H1 (cell line): ENCODE data around the gene SHCBP1L. TPM values are rescaled to one million over a fixed set of nuclear protein-coding genes. Genes with fewer than 3 reads are reported as not detected.

Source experiments
- CTCF ChIA-PET: fragments of 300-600 bp; sonication (Branson Sonifier 250); formaldehyde crosslinking; loops from one replicate; lab custom pipeline; 2021; ENCODE audit not compliant: partially characterized antibody; lab: Charles Lee
- POLR2A ChIA-PET: fragments of 300-600 bp; sonication (Branson Sonifier 250); formaldehyde crosslinking; loops from one replicate; lab custom pipeline; 2021; ENCODE audit warnings: inconsistent platforms; ENCODE audit not compliant: partially characterized antibody; lab: Charles Lee
- DNase-seq, 2 experiments: peaks; one replicate each; pipeline versions ENCODE4 v3.0.0 to v3.0.0-alpha.2; 2010 to 2022; ENCODE audit warnings: low spot score in 2 of 2, low read depth in 1 of 2, mixed read lengths in 1 of 2
- FAIRE-seq: peaks from 2 replicates; lab custom pipeline; 2011; peaks lifted over from hg19 to GRCh38; lab: Jason Lieb, UNC
- H2AFZ ChIP-seq: 2 replicates; pipeline ENCODE4 v1.8.1; 2012; ENCODE audit warnings: low read length, inconsistent platforms
- H2AK5ac ChIP-seq: 2 replicates; pipeline ENCODE4 v1.6.1; 2013; ENCODE audit warnings: low read depth, low read length
- H2BK120ac ChIP-seq: replicated peaks from 2 replicates; pipeline ENCODE3; 2013; ENCODE audit warnings: low read depth, low read length, inconsistent platforms
- H2BK12ac ChIP-seq: 2 replicates; pipeline ENCODE4 v1.6.1; 2013; ENCODE audit warnings: low read depth, low read length
- H2BK15ac ChIP-seq: 2 replicates; pipeline ENCODE4 v1.6.1; 2013; ENCODE audit warnings: low read length
- H2BK20ac ChIP-seq: 2 replicates; pipeline ENCODE4 v1.6.1; 2013; ENCODE audit warnings: low read length
- H2BK5ac ChIP-seq: 2 replicates; pipeline ENCODE4 v1.6.1; 2013; ENCODE audit warnings: low read depth, low read length
- H3K14ac ChIP-seq: 2 replicates; pipeline ENCODE4 v1.6.1; 2013; ENCODE audit warnings: inconsistent platforms; ENCODE audit not compliant: insufficient read length
- H3K18ac ChIP-seq: 2 replicates; pipeline ENCODE4 v1.6.1; 2013; ENCODE audit warnings: low read length; ENCODE audit errors: extremely low read depth
- H3K23ac ChIP-seq: 2 replicates; pipeline ENCODE4 v1.6.1; 2013; ENCODE audit warnings: inconsistent platforms; ENCODE audit not compliant: insufficient read length
- H3K23me2 ChIP-seq: 2 replicates; pipeline ENCODE4 v1.6.1; 2013; ENCODE audit warnings: low read depth, low read length
- H3K27ac ChIP-seq: 2 replicates; pipeline ENCODE4 v1.6.1; 2011; ENCODE audit warnings: low read depth, low read length, inconsistent platforms
- H3K27me3 ChIP-seq, 4 experiments: replicated peaks in 1 of 4; 1 replicate in 1 of 4; 2 replicates in 3 of 4; pipeline versions ENCODE4 v1.6.1 to v1.8.1; 2011 to 2013; ENCODE audit warnings: low read length in 3 of 4, mild to moderate bottlenecking in 3 of 4, inconsistent platforms in 2 of 4, mixed read lengths in 2 of 4, moderate library complexity in 1 of 4; ENCODE audit not compliant: control insufficient read depth in 3 of 4, insufficient read depth in 3 of 4; ENCODE audit errors: extremely low read depth in 1 of 4
- H3K36me3 ChIP-seq, 4 experiments: 2 replicates each; pipeline versions ENCODE4 v1.6.1 to v1.8.1; 2011 to 2013; ENCODE audit warnings: mild to moderate bottlenecking in 4 of 4, low read length in 3 of 4, moderate library complexity in 2 of 4, control low read depth in 1 of 4, inconsistent platforms in 1 of 4; ENCODE audit not compliant: insufficient read depth in 4 of 4, control insufficient read depth in 2 of 4
- H3K4ac ChIP-seq: replicated peaks from 2 replicates; pipeline ENCODE3; 2013; ENCODE audit warnings: low read length, low read depth, mixed read lengths, inconsistent platforms; ENCODE audit not compliant: insufficient read length
- H3K4me1 ChIP-seq, 4 experiments: replicated peaks in 1 of 4; 1 replicate in 1 of 4; 2 replicates in 3 of 4; pipeline versions ENCODE4 v1.6.1 to v1.8.1; 2011 to 2013; ENCODE audit warnings: low read length in 3 of 4, inconsistent platforms in 2 of 4, mixed read lengths in 1 of 4; ENCODE audit not compliant: insufficient read depth in 4 of 4, control insufficient read depth in 3 of 4
- H3K4me2 ChIP-seq, 2 experiments: 2 replicates each; pipeline versions ENCODE4 v1.6.1 to v1.8.1; 2011 to 2013; ENCODE audit warnings: low read depth in 2 of 2, low read length in 2 of 2, control low read depth in 1 of 2, inconsistent platforms in 1 of 2, mild to moderate bottlenecking in 1 of 2; ENCODE audit not compliant: insufficient read depth in 1 of 2
- H3K4me3 ChIP-seq, 4 experiments: fragments of 200-600, 300-600 bp in 1 of 4; sonication (generic), shearing (Covaris generic), sonication (Bioruptor Twin) in 1 of 4; 2 replicates each; pipeline versions ENCODE4 v1.5.1 to v1.8.1; 2011 to 2016; ENCODE audit warnings: low read length in 4 of 4, low read depth in 3 of 4, control low read depth in 2 of 4, inconsistent platforms in 2 of 4, mild to moderate bottlenecking in 2 of 4, mixed read lengths in 1 of 4, moderate library complexity in 1 of 4; ENCODE audit not compliant: insufficient read depth in 2 of 4; ENCODE audit errors: extremely low read depth in 1 of 4
- H3K56ac ChIP-seq: replicated peaks from 2 replicates; pipeline ENCODE3; 2013; ENCODE audit warnings: low read depth, mild to moderate bottlenecking, mixed read lengths, low read length, inconsistent platforms; ENCODE audit not compliant: insufficient read length
- H3K79me1 ChIP-seq: 2 replicates; pipeline ENCODE4 v1.6.1; 2013; ENCODE audit warnings: low read depth, low read length, control low read depth
- H3K79me2 ChIP-seq, 2 experiments: 2 replicates each; pipeline versions ENCODE4 v1.6.1 to v1.8.1; 2012 to 2013; ENCODE audit warnings: low read length in 2 of 2, mild to moderate bottlenecking in 2 of 2, inconsistent platforms in 1 of 2; ENCODE audit not compliant: insufficient read depth in 2 of 2, control insufficient read depth in 1 of 2
- H3K9ac ChIP-seq, 4 experiments: replicated peaks in 1 of 4; 1 replicate in 1 of 4; 2 replicates in 3 of 4; pipeline versions ENCODE4 v1.6.1 to v1.8.1; 2011 to 2013; ENCODE audit warnings: low read depth in 3 of 4, low read length in 3 of 4, control low read depth in 2 of 4, mild to moderate bottlenecking in 2 of 4, moderate library complexity in 2 of 4, inconsistent platforms in 1 of 4; ENCODE audit errors: extremely low read depth in 1 of 4
- H3K9me3 ChIP-seq, 2 experiments: 2 replicates each; pipeline versions ENCODE4 v1.6.1 to v1.8.1; 2012 to 2013; ENCODE audit warnings: mild to moderate bottlenecking in 2 of 2, moderate library complexity in 2 of 2, control low read depth in 1 of 2, inconsistent platforms in 1 of 2, low read depth in 1 of 2, low read length in 1 of 2, mixed read lengths in 1 of 2; ENCODE audit not compliant: insufficient read depth in 2 of 2
- H4K20me1 ChIP-seq, 2 experiments: replicated peaks in 1 of 2; 2 replicates each; pipeline versions ENCODE3 to v1.8.1; 2011 to 2013; ENCODE audit warnings: inconsistent platforms in 2 of 2, low read length in 2 of 2, mild to moderate bottlenecking in 1 of 2; ENCODE audit not compliant: insufficient read depth in 2 of 2, control insufficient read depth in 1 of 2
- H4K5ac ChIP-seq: 2 replicates; pipeline ENCODE4 v1.6.1; 2013; ENCODE audit warnings: low read length, low read depth, mixed read lengths, inconsistent platforms; ENCODE audit not compliant: insufficient read length
- H4K8ac ChIP-seq: 2 replicates; pipeline ENCODE4 v1.8.0; 2013; ENCODE audit warnings: mild to moderate bottlenecking, moderate library complexity, low read length, inconsistent platforms; ENCODE audit not compliant: insufficient read depth; ENCODE audit errors: extremely low read depth
- H4K91ac ChIP-seq: replicated peaks from 2 replicates; pipeline ENCODE3; 2013; ENCODE audit warnings: low read length, mixed read lengths, inconsistent platforms; ENCODE audit not compliant: insufficient read length
- EP300 ChIP-seq, 2 experiments: IDR thresholded peaks; 1 replicate in 1 of 2; 2 replicates in 1 of 2; pipeline ENCODE4 v1.6.1; 2011 to 2012; ENCODE audit warnings: low read depth in 2 of 2, low read length in 2 of 2, mild to moderate bottlenecking in 2 of 2, borderline replicate concordance in 1 of 2, inconsistent platforms in 1 of 2, moderate library complexity in 1 of 2
- JUN ChIP-seq: IDR thresholded peaks from 2 replicates; pipeline ENCODE4 v1.6.1; 2011; ENCODE audit warnings: low read depth, mild to moderate bottlenecking, improper control_type of control experiment, low read length
- KDM1A ChIP-seq: fragments of 200-600, 300-600 bp; sonication (generic); IDR thresholded peaks from 2 replicates; pipeline ENCODE4 v1.7.1; 2016; ENCODE audit warnings: mild to moderate bottlenecking, low read length, borderline replicate concordance
- POLR2A ChIP-seq, 2 experiments: IDR thresholded peaks; 1 replicate in 1 of 2; 2 replicates in 1 of 2; pipeline ENCODE4 v1.6.1; 2011; ENCODE audit warnings: low read depth in 2 of 2, low read length in 2 of 2, mild to moderate bottlenecking in 2 of 2; ENCODE audit errors: control extremely low read depth in 1 of 2
- POLR2AphosphoS5 ChIP-seq: IDR thresholded peaks from 2 replicates; pipeline ENCODE4 v1.6.1; 2011; ENCODE audit warnings: low read depth, low read length
- RNF2 ChIP-seq: fragments of 200-900, 300-1000 bp; sonication (generic); IDR thresholded peaks from 2 replicates; pipeline ENCODE4 v1.7.1; 2016; ENCODE audit warnings: borderline replicate concordance, low read depth, mild to moderate bottlenecking, antibody characterized with exemption, low read length; ENCODE audit not compliant: poor library complexity, severe bottlenecking; ENCODE audit errors: missing control alignments
- SP1 ChIP-seq: IDR thresholded peaks from 2 replicates; pipeline ENCODE4 v1.6.1; 2011; ENCODE audit warnings: low read depth, low read length
- SP4 ChIP-seq: IDR thresholded peaks from 2 replicates; pipeline ENCODE4 v1.6.1; 2012; ENCODE audit warnings: low read length, inconsistent platforms
- TAF7 ChIP-seq: optimal IDR thresholded peaks from 2 replicates; pipeline ENCODE3; 2011; ENCODE audit warnings: low read depth, mild to moderate bottlenecking, inconsistent platforms, low read length, moderate library complexity, borderline replicate concordance
- WGBS, 2 experiments: shearing (Covaris generic) in 1 of 2; methylation state at CpG; one replicate each; pipeline versions ENCODE4 v1.1.6 to v1.1.7; 2013 to 2015; ENCODE audit warnings: low lambda C conversion rate in 2 of 2, mixed read lengths in 2 of 2, inconsistent platforms in 1 of 2, low coverage in 1 of 2, missing lambda C conversion rate in 1 of 2; ENCODE audit not compliant: insufficient replicate concordance in 2 of 2, insufficient coverage in 1 of 2, insufficient read length in 1 of 2; ENCODE audit errors: extremely low coverage in 1 of 2, missing lambda C conversion rate in 1 of 2; 5-methylcytosine and 5-hydroxymethylcytosine counted together
- polyA plus RNA-seq, 7 experiments: library from polyadenylated mRNA; depleted of rRNA in 3 of 7; stranded (reverse) in 5 of 7; unstranded in 2 of 7; fragments of >200 nt in 5 of 7; fragments of 200-250 nt in 2 of 7; gene quantifications; 1 replicate in 5 of 7; 2 replicates in 1 of 7; 4 replicates in 1 of 7; pipeline versions ENCODE4 v1.2.1 to v1.2.3, GENCODE V29; 2011 to 2013; ENCODE audit warnings: missing spikeins in 2 of 7, mixed read lengths in 2 of 7
- total RNA-seq: library from RNA; stranded (reverse); fragmentation: NEBNext Ultra II Directional; extraction: Animal tissue kit (Norgen Biotek cat#: 25700); gene quantifications from 2 replicates; pipeline ENCODE4 v1.2.1, GENCODE V29; 2021
- TF ChIP-seq, protein P1 (sequence below): IDR thresholded peaks from 2 replicates; pipeline ENCODE4 v1.6.1; 2012; ENCODE audit warnings: low read length, inconsistent platforms

Gene SHCBP1L
- total and polyA plus RNA-seq, 2 of the 8 experiments (the other 6 are each of a cell fraction or from before 2014, with no cell fraction given) = not detected

DNA sequence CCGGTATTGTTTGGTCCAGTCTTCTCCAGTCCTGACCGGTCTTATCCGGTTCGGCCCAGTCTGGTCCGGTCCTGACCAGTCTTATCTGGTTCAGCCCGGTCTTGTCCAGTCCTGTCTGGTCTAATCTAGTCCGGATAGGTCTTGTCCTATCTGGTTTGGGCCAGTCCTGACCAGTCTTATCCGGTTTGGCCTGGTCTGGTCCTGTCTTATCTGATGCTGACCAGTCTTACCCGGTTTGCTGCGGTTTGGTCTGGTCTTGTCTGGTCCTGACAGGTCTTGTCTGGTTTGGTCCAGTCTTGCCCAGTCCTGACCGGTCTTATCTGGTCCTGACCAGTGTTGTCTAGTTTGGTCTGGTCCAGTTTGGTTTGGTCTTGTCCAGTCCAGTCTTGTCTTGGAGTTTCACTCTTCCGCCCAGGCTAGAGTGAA is 83.7 kb downstream of the SHCBP1L start:
- no peak overlapping the region for H3K56ac ChIP-seq
- H3K79me2 ChIP-seq = peaks cover 0 to 21% of the 10 kb centered on the region in 2 experiments; a peak in 2 of 4 replicates
- H3K23me2 ChIP-seq = no peaks in the 10 kb centered on the region
- peak overlapping the region; percentile 75; the same call in 1 of the 2 replicates for H2BK5ac ChIP-seq
- H3K4ac ChIP-seq = no peak overlapping the region
- H2BK20ac ChIP-seq = no peak overlapping the region
- CTCF ChIA-PET = interaction anchor here (1.3 kb wide), 1 partner anchor 13 kb away, joined by 3 read pairs; no protein-coding TSS in a partner anchor
- peak overlapping the region; percentile 61 for H3K27ac ChIP-seq
- H3K27me3 ChIP-seq = no peaks in the 10 kb centered on the region
- WGBS, 2 experiments = 91% methylated on average over 12 of the region's 12 CpGs; no CpG with 5 or more reads in 1 of the 2 experiments
- no peak overlapping the region for H4K91ac ChIP-seq
- peaks cover 50 to 100% (median 91%) of the 10 kb centered on the region in 4 experiments for H3K36me3 ChIP-seq
- peaks cover 2 to 14% of the 10 kb centered on the region in 2 experiments for H4K20me1 ChIP-seq
- no peaks in the 10 kb centered on the region for H3K4me1 ChIP-seq
- no peaks in the 10 kb centered on the region for H3K9me3 ChIP-seq
- POLR2A ChIA-PET = interaction anchor here (0.8 to 7.1 kb wide), 12 partner anchors 9 to 29 kb away, joined by 3 to 34 read pairs (median 6); partner anchors contain the start of gene DHX9
- H3K4me3 ChIP-seq = no peak overlapping the region
- H3K18ac ChIP-seq = no peak overlapping the region
- no peaks in the 10 kb centered on the region for H3K79me1 ChIP-seq
- H2AK5ac ChIP-seq = peak overlapping the region; percentile 95; the same call in 1 of the 2 replicates
- H2BK12ac ChIP-seq = no peak overlapping the region; the same call in 1 of the 2 replicates
- H3K23ac ChIP-seq = no peak overlapping the region
- TF ChIP-seq TAF7 (peak; percentile 99), SP4 (0 out of 2 replicates have a peak, but pooled peaks have one; percentile 49), KDM1A (peak; percentile 35; the same call in 1 of the 2 replicates), RNF2 (no peak), POLR2AphosphoS5 (peak; percentile 90; the same call in 1 of the 2 replicates), POLR2A (IDR thresholded peaks at IDR 0.05; ENCODE audit: control extremely low read depth in 1 of 2, low read depth in 2 of 2, low read length in 2 of 2) (0 out of 3 replicates have a peak, but pooled peaks of 1 of the 2 experiments have one; percentile 31), JUN (peak; percentile 91), SP1 (no peak), EP300 (IDR thresholded peaks at IDR 0.05; ENCODE audit: borderline replicate concordance in 1 of 2, low read depth in 2 of 2, low read length in 2 of 2) (peak in 1 of 2 experiments; percentile 94; a peak in 2 of 3 replicates)
- TF ChIP-seq, protein P1, sequence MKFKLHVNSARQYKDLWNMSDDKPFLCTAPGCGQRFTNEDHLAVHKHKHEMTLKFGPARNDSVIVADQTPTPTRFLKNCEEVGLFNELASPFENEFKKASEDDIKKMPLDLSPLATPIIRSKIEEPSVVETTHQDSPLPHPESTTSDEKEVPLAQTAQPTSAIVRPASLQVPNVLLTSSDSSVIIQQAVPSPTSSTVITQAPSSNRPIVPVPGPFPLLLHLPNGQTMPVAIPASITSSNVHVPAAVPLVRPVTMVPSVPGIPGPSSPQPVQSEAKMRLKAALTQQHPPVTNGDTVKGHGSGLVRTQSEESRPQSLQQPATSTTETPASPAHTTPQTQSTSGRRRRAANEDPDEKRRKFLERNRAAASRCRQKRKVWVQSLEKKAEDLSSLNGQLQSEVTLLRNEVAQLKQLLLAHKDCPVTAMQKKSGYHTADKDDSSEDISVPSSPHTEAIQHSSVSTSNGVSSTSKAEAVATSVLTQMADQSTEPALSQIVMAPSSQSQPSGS = peak; percentile 66; the same call in 1 of the 2 replicates
- no peak overlapping the region for H3K14ac ChIP-seq
- peak in 1 of 2 experiments; percentile 85 for DNase-seq
- no peak overlapping the region for H3K4me2 ChIP-seq
- H4K5ac ChIP-seq = no peak overlapping the region
- H4K8ac ChIP-seq = peak overlapping the region; percentile 76; the same call in 1 of the 2 replicates
- peak; percentile 55 for FAIRE-seq
- H2BK120ac ChIP-seq = no peak overlapping the region
- H2AFZ ChIP-seq = no peak overlapping the region
- H3K9ac ChIP-seq = peak overlapping the region in 1 of 4 experiments; percentile 13; a peak in 3 of 7 replicates
- no peak overlapping the region for H2BK15ac ChIP-seq
